HG03196 (cell line): ENCODE measurements around the gene DISP3.

Source experiments
- ATAC-seq: cut with Tn5 transposase; IDR thresholded peaks from one replicate; pipeline ENCODE4 v1.9.1; 2021; ENCODE audit not compliant: unreplicated experiment

The DISP3 gene

GRCh38 chr1:11483581-11484320 lies 4.8 kb downstream of the DISP3 start:
- ATAC-seq = no peak

- no peak for ATAC-seq
These were observed 5.3 kb downstream of the DISP3 start for GRCh38 chr1:11484321-11484655.

- ATAC-seq = no peak
These were observed 6.2 kb downstream of the DISP3 start for GRCh38 chr1:11485191-11485590.

- no peak for ATAC-seq
These were observed 7.5 kb downstream of the DISP3 start for GRCh38 chr1:11486231-11487009.

- no peak for ATAC-seq
These were observed 8.3 kb downstream of the DISP3 start for GRCh38 chr1:11487196-11487751.

GRCh38 chr1:11488201-11488770 lies 9.3 kb downstream of the DISP3 start:
- no peak for ATAC-seq

GRCh38 chr1:11488966-11489625 lies 10.1 kb downstream of the DISP3 start:
- ATAC-seq = no peak

- no peak for ATAC-seq
These were observed 13.3 kb downstream of the DISP3 start for GRCh38 chr1:11492235-11492634.

GRCh38 chr1:11493972-11494655 lies 15.2 kb downstream of the DISP3 start:
- no peak for ATAC-seq

- no peak for ATAC-seq
These were observed 15.8 kb downstream of the DISP3 start for GRCh38 chr1:11494771-11495170.

GRCh38 chr1:11495579-11495978 lies 16.6 kb downstream of the DISP3 start:
- ATAC-seq = no peak

- ATAC-seq = no peak
These were observed 17.7 kb downstream of the DISP3 start for GRCh38 chr1:11496551-11497080.

- no peak for ATAC-seq
These were observed 20.1 kb downstream of the DISP3 start for GRCh38 chr1:11498956-11499594.

GRCh38 chr1:11499601-11500331 lies 20.8 kb downstream of the DISP3 start:
- ATAC-seq = no peak

- no peak for ATAC-seq
These were observed 21.9 kb downstream of the DISP3 start for GRCh38 chr1:11500881-11501280.

- ATAC-seq = no peak
These were observed 22.5 kb downstream of the DISP3 start for GRCh38 chr1:11501491-11501897.

GRCh38 chr1:11501906-11502485 lies 23.0 kb downstream of the DISP3 start:
- no peak for ATAC-seq

- no peak for ATAC-seq
These were observed 23.6 kb downstream of the DISP3 start for GRCh38 chr1:11502516-11502915.

GRCh38 chr1:11504599-11504998 lies 25.6 kb downstream of the DISP3 start:
- no peak for ATAC-seq
